Body of pancreas (tissue), 4 donors: Measurements from ENCODE around the gene RITA1.

Experiments
- POLR2A ChIP-seq, 3 donors: fragments of 450-650 bp; IDR thresholded peaks; one replicate each; pipeline ENCODE4 v1.6.1; 2016; ENCODE audit warnings: antibody characterized with exemption in 3 of 3, mild to moderate bottlenecking in 2 of 3
- TF ChIP-seq, protein P1 (sequence below), 7 experiments: fragments of 450-650 bp in 4 of 7; fragments of 200-600 bp in 3 of 7; sonication (generic) in 3 of 7; IDR thresholded peaks; one replicate each; pipeline ENCODE4 v1.5.1; 2016 to 2019; ENCODE audit warnings: antibody characterized with exemption in 7 of 7

DNA sequence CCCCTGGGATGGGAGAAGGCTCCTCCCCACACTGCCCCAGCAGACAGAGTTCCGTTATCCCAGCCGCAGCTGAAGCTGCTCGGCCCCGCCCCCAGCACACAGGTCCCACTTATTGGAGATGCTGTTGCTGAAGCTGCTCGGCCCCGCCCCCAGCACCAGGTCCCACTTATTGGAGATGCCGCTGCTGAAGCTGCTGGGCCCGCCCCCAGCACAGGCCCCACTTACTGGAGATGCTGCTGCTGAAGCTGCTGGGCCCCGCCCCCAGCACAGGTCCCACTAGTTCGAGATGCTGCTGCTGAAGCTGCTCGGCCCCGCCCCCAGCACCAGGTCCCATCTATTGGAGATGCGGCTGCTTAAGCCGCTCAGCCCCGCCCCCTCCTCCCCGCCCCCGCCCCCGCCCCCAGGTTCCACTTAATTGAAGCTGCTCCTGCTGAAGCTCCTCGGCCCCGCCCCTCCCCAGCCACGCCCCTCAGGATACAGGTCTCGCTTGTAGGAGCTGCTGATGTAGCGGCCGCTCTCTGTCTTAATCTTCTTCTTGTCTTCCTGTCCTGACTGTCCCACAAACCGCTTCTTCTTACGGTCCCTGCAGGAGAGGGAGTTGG is 24.0 kb upstream of the RITA1 start:
- no peak for TF ChIP-seq POLR2A (IDR thresholded peaks at IDR 0.05)
- TF ChIP-seq, protein P1, sequence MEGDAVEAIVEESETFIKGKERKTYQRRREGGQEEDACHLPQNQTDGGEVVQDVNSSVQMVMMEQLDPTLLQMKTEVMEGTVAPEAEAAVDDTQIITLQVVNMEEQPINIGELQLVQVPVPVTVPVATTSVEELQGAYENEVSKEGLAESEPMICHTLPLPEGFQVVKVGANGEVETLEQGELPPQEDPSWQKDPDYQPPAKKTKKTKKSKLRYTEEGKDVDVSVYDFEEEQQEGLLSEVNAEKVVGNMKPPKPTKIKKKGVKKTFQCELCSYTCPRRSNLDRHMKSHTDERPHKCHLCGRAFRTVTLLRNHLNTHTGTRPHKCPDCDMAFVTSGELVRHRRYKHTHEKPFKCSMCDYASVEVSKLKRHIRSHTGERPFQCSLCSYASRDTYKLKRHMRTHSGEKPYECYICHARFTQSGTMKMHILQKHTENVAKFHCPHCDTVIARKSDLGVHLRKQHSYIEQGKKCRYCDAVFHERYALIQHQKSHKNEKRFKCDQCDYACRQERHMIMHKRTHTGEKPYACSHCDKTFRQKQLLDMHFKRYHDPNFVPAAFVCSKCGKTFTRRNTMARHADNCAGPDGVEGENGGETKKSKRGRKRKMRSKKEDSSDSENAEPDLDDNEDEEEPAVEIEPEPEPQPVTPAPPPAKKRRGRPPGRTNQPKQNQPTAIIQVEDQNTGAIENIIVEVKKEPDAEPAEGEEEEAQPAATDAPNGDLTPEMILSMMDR (IDR thresholded peaks at IDR 0.05): no peak
